ENCODE data around the gene TMC6. TPM values are rescaled to one million over a fixed set of nuclear protein-coding genes. Genes with fewer than 3 reads are reported as not detected.
A peak's percentile ranks its signal among the peaks of the same experiment; 100 is the strongest.

Gene TMC6
- total and polyA plus RNA-seq, 2 of the 13 experiments (the other 11 are each of a cell fraction or from before 2014, with no cell fraction given) = 48.4 to 99.1 TPM

- TF ChIP-seq ZNF570 (CRISPR knock-in tag; IDR thresholded peaks at IDR 0.05; ENCODE audit: borderline replicate concordance) (no peak), MYC (CRISPR knock-in tag; IDR thresholded peaks at IDR 0.05; ENCODE audit: borderline replicate concordance) (0 out of 2 replicates have a peak, but pooled peaks have one; percentile 7), KLF12 (CRISPR knock-in tag; IDR thresholded peaks at IDR 0.05; ENCODE audit: borderline replicate concordance) (no peak), PRMT3 (CRISPR knock-in tag; IDR thresholded peaks at IDR 0.05; ENCODE audit: borderline replicate concordance, low read depth) (no peak), AHR (CRISPR knock-in tag; IDR thresholded peaks at IDR 0.05) (no peak), PTBP1 (IDR thresholded peaks at IDR 0.05; ENCODE audit: low read depth, low read length, poor library complexity, severe bottlenecking) (no peak), MIER2 (CRISPR knock-in tag; IDR thresholded peaks at IDR 0.05) (no peak), ZNF737 (CRISPR knock-in tag; IDR thresholded peaks at IDR 0.05; ENCODE audit: borderline replicate concordance) (0 out of 2 replicates have a peak, but pooled peaks have one; percentile 54), HOXA3 (CRISPR knock-in tag; IDR thresholded peaks at IDR 0.05) (peak; percentile 39; the same call in 1 of the 2 replicates), ZNF629 (CRISPR knock-in tag; conservative IDR thresholded peaks at IDR 0.05) (no peak), ZNF674 (CRISPR knock-in tag; IDR thresholded peaks at IDR 0.05; ENCODE audit: low read depth) (no peak), IRF2 (CRISPR knock-in tag; IDR thresholded peaks at IDR 0.05) (no peak)
- TF ChIP-seq, protein P1, sequence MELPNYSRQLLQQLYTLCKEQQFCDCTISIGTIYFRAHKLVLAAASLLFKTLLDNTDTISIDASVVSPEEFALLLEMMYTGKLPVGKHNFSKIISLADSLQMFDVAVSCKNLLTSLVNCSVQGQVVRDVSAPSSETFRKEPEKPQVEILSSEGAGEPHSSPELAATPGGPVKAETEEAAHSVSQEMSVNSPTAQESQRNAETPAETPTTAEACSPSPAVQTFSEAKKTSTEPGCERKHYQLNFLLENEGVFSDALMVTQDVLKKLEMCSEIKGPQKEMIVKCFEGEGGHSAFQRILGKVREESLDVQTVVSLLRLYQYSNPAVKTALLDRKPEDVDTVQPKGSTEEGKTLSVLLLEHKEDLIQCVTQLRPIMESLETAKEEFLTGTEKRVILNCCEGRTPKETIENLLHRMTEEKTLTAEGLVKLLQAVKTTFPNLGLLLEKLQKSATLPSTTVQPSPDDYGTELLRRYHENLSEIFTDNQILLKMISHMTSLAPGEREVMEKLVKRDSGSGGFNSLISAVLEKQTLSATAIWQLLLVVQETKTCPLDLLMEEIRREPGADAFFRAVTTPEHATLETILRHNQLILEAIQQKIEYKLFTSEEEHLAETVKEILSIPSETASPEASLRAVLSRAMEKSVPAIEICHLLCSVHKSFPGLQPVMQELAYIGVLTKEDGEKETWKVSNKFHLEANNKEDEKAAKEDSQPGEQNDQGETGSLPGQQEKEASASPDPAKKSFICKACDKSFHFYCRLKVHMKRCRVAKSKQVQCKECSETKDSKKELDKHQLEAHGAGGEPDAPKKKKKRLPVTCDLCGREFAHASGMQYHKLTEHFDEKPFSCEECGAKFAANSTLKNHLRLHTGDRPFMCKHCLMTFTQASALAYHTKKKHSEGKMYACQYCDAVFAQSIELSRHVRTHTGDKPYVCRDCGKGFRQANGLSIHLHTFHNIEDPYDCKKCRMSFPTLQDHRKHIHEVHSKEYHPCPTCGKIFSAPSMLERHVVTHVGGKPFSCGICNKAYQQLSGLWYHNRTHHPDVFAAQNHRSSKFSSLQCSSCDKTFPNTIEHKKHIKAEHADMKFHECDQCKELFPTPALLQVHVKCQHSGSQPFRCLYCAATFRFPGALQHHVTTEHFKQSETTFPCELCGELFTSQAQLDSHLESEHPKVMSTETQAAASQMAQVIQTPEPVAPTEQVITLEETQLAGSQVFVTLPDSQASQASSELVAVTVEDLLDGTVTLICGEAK (IDR thresholded peaks at IDR 0.05) = no peak
- TF ChIP-seq, protein P1 (CRISPR knock-in tag; IDR thresholded peaks at IDR 0.05) = no peak
- TF ChIP-seq, protein P2, sequence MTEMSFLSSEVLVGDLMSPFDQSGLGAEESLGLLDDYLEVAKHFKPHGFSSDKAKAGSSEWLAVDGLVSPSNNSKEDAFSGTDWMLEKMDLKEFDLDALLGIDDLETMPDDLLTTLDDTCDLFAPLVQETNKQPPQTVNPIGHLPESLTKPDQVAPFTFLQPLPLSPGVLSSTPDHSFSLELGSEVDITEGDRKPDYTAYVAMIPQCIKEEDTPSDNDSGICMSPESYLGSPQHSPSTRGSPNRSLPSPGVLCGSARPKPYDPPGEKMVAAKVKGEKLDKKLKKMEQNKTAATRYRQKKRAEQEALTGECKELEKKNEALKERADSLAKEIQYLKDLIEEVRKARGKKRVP (CRISPR knock-in tag; IDR thresholded peaks at IDR 0.05) = peak in 1 of 2 experiments; percentile 62; a peak in 1 of 4 replicates
- TF ChIP-seq, protein P3, sequence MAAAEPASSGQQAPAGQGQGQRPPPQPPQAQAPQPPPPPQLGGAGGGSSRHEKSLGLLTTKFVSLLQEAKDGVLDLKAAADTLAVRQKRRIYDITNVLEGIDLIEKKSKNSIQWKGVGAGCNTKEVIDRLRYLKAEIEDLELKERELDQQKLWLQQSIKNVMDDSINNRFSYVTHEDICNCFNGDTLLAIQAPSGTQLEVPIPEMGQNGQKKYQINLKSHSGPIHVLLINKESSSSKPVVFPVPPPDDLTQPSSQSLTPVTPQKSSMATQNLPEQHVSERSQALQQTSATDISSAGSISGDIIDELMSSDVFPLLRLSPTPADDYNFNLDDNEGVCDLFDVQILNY (CRISPR knock-in tag; conservative IDR thresholded peaks at IDR 0.05) = no peak
- TF ChIP-seq, protein P4, sequence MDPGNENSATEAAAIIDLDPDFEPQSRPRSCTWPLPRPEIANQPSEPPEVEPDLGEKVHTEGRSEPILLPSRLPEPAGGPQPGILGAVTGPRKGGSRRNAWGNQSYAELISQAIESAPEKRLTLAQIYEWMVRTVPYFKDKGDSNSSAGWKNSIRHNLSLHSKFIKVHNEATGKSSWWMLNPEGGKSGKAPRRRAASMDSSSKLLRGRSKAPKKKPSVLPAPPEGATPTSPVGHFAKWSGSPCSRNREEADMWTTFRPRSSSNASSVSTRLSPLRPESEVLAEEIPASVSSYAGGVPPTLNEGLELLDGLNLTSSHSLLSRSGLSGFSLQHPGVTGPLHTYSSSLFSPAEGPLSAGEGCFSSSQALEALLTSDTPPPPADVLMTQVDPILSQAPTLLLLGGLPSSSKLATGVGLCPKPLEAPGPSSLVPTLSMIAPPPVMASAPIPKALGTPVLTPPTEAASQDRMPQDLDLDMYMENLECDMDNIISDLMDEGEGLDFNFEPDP (CRISPR knock-in tag; conservative IDR thresholded peaks at IDR 0.05) = no peak
Measured at GRCh38 chr17:78108726-78109488, 19.6 kb downstream of the TMC6 start (continued).

Data from HepG2 (cell line).